Neural crest cell (in vitro differentiated cells): ENCODE data around the gene KCTD10. TPM values are rescaled to one million over a fixed set of nuclear protein-coding genes. Genes with fewer than 3 reads are reported as not detected.

Experiments used
- DNase-seq: peaks from one replicate; pipeline ENCODE4 v3.0.0; 2021; ENCODE audit warnings: low read depth, mixed read lengths, low spot score
- H3K27ac Mint-ChIP-seq: one replicate; pipeline ENCODE4 v1.8.0; 2021; ENCODE audit warnings: mild to moderate bottlenecking, mixed read lengths; ENCODE audit not compliant: unreplicated experiment
- H3K27me3 Mint-ChIP-seq: 2 replicates; pipeline ENCODE4 v1.8.0; 2021; ENCODE audit warnings: low read depth, mild to moderate bottlenecking, mixed read lengths
- H3K36me3 Mint-ChIP-seq: 2 replicates; pipeline ENCODE4 v1.8.0; 2021; ENCODE audit warnings: low read depth, mild to moderate bottlenecking, mixed read lengths
- H3K4me1 Mint-ChIP-seq: 2 replicates; pipeline ENCODE4 v1.8.0; 2021; ENCODE audit warnings: mixed read lengths
- H3K4me3 Mint-ChIP-seq: one replicate; pipeline ENCODE4 v1.8.0; 2021; ENCODE audit warnings: mild to moderate bottlenecking, mixed read lengths
- H3K9me3 Mint-ChIP-seq: 2 replicates; pipeline ENCODE4 v1.8.0; 2021; ENCODE audit warnings: mixed read lengths
- CTCF ChIP-seq: fragments of 200-600 bp; sonication (generic); conservative IDR thresholded peaks from 2 replicates; pipeline ENCODE4 v1.5.0; 2021; ENCODE audit warnings: antibody characterized with exemption, mild to moderate bottlenecking
- total RNA-seq: library from RNA; stranded (reverse); gene quantifications from 2 replicates; pipeline ENCODE4 v1.2.1, GENCODE V29; 2021

KCTD10 gene
- total RNA-seq, 1 donor from 2014 or later = 66.4 TPM

- Mint-ChIP-seq H3K36me3 (peaks cover 11% of the 10 kb centered on the region), H3K9me3 (no peaks in the 10 kb centered on the region), H3K4me1 (peaks cover 37% of the 10 kb centered on the region), H3K27me3 (no peaks in the 10 kb centered on the region), H3K4me3 (peak overlapping the region; percentile 16), H3K27ac (peak overlapping the region; percentile 64)
- no peak for DNase-seq
- TF ChIP-seq CTCF = no peak
Measured at GRCh38 chr12:109455706-109456105, 21.4 kb downstream of the KCTD10 start.

GRCh38 chr12:109452489-109452888 lies 24.6 kb downstream of the KCTD10 start:
- DNase-seq = no peak
- Mint-ChIP-seq H3K27ac (peak overlapping the region; percentile 43), H3K4me1 (peaks cover 10% of the 10 kb centered on the region), H3K4me3 (no peak overlapping the region), H3K27me3 (no peaks in the 10 kb centered on the region), H3K36me3 (peaks cover 9% of the 10 kb centered on the region), H3K9me3 (no peaks in the 10 kb centered on the region)
- no peak for TF ChIP-seq CTCF

- no peak for DNase-seq
- Mint-ChIP-seq H3K4me3 (no peak overlapping the region), H3K27me3 (no peaks in the 10 kb centered on the region), H3K27ac (no peak overlapping the region), H3K9me3 (no peaks in the 10 kb centered on the region), H3K4me1 (peaks cover 3% of the 10 kb centered on the region), H3K36me3 (peaks cover 2% of the 10 kb centered on the region)
- TF ChIP-seq CTCF = no peak
Measured at GRCh38 chr12:109451400-109451799, 25.7 kb downstream of the KCTD10 start.

GRCh38 chr12:109450980-109451379 lies 26.1 kb downstream of the KCTD10 start:
- Mint-ChIP-seq H3K4me3 (no peak overlapping the region), H3K36me3 (peaks cover 2% of the 10 kb centered on the region), H3K27ac (no peak overlapping the region)

GRCh38 chr12:109449845-109450532 lies 27.1 kb downstream of the KCTD10 start:
- no peak for DNase-seq
- no peaks in the 10 kb centered on the region for H3K27me3 Mint-ChIP-seq
- H3K4me1 Mint-ChIP-seq = no peaks in the 10 kb centered on the region
- TF ChIP-seq CTCF = no peak
- H3K27ac Mint-ChIP-seq = peak overlapping the region; percentile 52
- no peak overlapping the region for H3K4me3 Mint-ChIP-seq
- peaks cover 2% of the 10 kb centered on the region for H3K36me3 Mint-ChIP-seq
- no peaks in the 10 kb centered on the region for H3K9me3 Mint-ChIP-seq

More at GRCh38 chr12:109450980-109451379, 26.1 kb downstream of the KCTD10 start:
- no peak for DNase-seq
- Mint-ChIP-seq H3K9me3 (no peaks in the 10 kb centered on the region), H3K27me3 (no peaks in the 10 kb centered on the region), H3K4me1 (peaks cover 3% of the 10 kb centered on the region)
- no peak for TF ChIP-seq CTCF
